Embryonic facial prominence (tissue), 1 donor: ENCODE measurements around the gene SYT17.

Experiments used
- DNase-seq: peaks from one replicate; pipeline ENCODE4 v3.0.0-alpha.2; 2016; ENCODE audit errors: extremely low spot score

SYT17 gene

GRCh38 chr16:19167710-19168370 lies at the start of gene SYT17:
TSS of gene SYT17 (plus strand) at chr16:19168240. CDS start at chr16:19168647, 407 bp downstream.
- DNase-seq: peak; percentile 12

- DNase-seq: no peak
Measured at GRCh38 chr16:19118938-19119431, 49.1 kb upstream of the SYT17 start.

GRCh38 chr16:19119564-19119963 lies 48.5 kb upstream of the SYT17 start:
- no peak for DNase-seq

GRCh38 chr16:19123535-19124178 lies 44.4 kb upstream of the SYT17 start:
- no peak for DNase-seq

DNA sequence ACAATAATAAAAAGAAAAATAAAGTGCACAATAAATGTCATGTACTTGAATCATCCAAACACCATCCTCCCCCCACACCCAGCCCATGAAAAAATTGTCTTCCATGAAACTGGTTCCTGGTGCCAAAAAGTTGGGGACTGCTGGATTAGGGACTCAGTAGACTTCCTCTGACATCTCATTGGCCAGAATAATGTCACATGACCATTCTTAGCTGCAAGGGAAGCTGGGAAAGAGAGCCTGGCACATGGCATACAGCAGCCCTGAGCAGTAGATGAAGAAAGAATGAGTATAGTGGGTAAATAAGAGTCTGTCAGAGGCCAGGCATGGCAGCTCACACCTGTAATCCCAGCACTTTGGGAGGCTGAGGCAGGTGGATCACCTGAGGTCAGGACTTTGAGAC lies 41.7 kb upstream of the SYT17 start:
- no peak for DNase-seq

DNA sequence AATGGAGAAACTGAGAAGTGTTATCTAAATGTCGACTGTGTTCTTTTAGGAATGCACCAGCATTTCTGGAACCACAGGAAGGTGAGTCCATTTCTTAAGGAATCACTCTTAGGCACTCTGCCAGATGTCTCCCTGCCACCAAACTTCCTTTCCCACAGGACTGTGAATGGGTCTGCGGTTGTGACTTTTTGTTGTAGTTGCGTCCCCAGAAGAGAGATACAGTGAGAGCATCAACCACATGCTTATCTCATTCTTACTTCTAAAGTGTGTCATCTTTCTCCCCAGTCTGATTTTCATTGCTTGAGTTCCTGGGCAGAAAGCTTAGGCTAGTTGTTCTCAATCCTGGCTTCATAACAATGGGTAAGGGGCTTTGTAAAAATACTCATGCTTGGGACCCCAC lies 40.8 kb upstream of the SYT17 start:
- DNase-seq: no peak

- DNase-seq: no peak
Measured at GRCh38 chr16:19127674-19128131, 40.3 kb upstream of the SYT17 start.

DNA sequence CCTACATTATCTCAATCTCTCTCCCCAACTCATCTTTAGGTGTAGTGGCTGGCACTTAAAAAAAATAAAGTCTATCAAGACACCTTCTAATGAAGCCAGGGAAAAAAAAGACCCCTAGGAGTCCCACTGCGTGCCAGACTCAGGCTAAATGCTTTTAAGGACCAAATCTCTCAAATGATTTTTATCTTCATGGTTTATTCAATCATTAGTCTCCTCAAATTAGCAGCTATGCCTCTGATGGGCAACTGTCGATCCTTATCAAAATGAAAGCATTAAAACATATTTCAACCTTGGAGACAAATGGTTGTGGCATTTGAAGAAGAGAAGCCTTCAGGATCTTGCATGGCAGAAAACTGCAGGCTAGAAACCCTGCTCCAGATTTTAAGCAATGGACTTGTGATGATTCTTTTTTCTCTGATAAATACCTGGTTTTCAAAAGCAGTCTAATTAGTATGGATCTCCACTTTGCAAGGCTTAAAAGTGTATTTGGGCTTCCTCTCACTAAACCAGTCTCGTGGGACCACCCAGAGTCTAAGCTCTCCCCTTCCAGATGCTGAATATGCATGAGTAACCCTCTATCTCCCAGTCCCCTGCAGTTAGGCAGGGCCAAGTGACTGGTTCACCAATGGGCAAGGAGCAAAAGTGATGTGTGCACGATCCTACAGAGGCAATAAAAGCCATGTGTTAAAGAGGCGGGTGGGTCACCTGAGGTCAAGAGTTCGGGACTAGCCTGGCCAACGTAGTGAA lies 39.4 kb upstream of the SYT17 start:
- DNase-seq: no peak

DNA sequence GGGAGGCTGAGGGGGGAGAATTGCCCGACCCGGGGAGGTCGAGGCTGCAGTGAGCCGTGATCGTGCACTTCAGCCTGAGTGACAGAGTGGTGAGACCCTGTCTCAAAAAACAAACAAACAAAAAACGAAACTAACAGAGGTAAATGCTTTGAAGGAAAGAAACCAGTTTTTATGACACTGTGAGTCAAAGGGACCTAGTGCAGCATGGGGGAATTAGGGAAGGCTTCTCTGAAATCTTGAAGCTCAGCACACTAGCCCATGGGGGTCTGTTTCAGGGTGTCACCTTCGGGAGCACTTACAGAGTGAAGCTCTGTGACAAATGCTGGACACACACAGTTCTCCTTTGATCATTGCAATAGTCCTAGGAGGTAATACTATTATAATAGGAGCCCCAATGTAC lies 37.7 kb upstream of the SYT17 start:
- no peak for DNase-seq

GRCh38 chr16:19130852-19131824 lies 36.9 kb upstream of the SYT17 start:
- DNase-seq: no peak

DNA sequence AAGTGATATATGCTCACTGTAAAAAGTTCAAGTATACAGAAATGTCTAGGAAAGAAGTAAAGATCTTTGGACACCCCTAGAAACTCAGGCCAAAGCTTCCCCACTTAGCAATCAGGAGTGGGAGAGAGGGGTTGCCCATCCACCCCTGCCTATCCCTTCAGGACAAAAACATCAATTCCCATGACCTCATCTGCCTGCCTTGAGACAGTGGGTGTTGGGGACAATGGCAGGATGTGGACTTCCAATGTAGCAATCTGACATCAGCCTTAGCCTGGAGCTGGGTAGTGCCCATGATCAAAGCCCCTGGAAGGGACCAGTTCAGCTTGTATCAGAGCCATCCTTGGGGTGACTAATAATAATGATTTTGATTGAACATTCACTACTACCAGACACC lies 36.2 kb upstream of the SYT17 start:
- DNase-seq: no peak

DNA sequence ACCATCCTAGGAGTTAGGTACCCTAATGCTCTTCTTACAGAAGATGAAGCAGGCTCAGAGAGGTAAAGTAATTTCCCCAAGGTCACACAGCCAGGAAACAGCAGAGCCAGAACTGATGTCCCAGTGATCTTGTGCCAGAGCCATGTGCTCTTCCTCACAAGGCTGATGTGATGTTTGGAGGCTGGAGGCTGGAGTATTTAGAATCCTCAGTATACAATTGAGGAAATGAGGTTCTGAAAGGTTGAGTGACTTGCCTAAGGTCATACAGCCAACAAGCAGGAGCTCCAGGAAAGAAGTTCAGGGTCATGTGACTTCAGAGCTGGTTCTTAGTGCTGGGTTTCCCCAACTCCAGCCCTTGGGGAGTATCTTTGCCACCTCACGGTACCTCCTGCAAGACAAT lies 35.8 kb upstream of the SYT17 start:
- DNase-seq: no peak

DNA sequence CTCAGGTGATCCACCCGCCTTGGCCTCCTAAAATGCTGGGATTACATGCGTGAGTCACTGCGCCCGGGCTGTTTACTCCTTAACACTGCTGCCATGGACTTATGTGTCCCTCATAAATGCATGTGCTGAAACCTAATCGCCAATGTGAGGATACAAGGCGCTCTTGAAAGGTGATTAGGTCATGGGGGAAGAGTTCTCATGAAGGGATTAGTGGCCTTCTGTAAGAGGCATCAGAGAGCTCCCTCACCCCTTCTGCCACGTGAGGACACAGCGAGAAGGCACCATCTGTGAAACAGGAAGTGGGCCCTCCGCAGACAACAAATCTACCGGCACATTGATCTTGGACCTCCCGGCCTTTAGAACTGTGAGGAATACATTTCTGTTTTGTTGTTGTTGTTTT lies 35.1 kb upstream of the SYT17 start:
- DNase-seq: no peak

- DNase-seq: no peak
Measured at GRCh38 chr16:19133600-19133999, 34.4 kb upstream of the SYT17 start.

DNA sequence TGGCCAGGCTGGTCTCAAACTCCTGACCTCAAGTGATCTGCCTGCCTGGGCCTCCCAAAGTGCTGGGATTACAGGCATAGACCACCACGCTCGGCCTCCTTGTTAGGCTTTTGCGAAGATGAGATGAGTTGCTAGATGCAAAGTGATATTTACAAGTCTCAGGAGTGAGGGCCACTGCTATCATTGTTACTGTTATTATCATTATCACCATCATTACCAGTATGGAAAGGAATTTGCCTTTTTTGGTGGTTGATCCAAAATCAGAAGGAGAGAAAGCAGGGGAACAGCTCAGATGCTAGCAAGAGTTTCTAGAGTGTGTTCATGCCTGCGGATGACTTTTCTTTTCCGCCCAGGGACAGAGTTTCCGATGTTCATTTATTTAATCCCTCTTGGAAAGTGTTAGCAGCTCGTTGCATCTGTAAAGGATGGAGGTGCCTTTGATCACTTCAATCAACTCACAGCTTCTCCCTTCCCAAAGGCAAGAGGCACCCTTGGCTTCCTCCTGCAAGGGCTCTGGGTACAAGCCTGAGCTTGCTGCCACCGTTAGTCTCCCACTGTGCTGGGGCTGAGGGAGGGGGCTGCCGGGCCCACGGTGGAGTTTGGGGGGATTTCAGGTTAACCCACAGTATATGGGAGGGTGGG lies 32.7 kb upstream of the SYT17 start:
- DNase-seq: no peak

- no peak for DNase-seq
Measured at GRCh38 chr16:19135896-19136438, 32.1 kb upstream of the SYT17 start.

GRCh38 chr16:19136549-19137196 lies 31.4 kb upstream of the SYT17 start:
- DNase-seq: no peak

DNA sequence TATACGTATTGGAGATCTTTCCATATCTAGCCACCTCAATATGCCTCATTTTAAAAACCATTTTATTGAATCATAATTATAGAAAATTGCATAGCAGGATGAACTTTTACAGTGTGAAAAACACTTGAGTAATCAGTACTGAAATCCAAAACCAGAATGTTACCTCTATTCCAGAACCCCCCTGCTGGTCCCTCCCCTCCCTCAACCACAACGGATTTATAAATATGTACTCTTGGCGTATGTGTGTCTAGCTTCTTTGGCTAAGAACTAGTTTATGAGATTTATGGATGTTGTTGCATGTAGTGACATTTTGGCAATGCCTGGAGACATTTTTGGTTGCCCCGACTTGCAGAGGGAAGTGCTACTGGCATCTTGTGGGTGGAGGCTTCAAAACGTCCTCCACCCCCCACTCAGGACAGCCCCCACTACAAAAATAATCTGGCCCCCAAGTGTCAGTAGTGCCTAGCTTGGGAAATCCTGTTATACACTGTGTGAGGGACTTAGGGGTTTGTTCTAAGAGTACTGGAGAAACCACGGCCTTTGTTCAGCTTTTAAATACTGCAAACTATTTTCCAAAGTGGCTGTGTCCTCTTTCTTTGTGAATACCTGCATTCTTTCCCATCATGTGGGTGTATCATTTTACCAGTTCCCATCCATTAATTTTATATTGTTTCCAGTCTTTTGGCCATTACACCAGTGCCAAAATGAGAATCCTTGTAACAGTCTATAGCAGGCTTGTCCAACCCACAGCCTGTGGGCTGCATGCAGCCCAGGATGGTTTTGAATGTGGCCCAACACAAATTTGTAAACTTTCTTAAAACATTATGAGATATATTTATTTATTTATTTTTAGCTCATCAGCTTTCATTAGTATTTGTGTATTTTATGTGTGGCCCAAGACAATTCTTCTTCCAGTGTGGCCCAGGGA lies 30.6 kb upstream of the SYT17 start:
- DNase-seq: peak; percentile 34

- DNase-seq: no peak
Measured at GRCh38 chr16:19138601-19139000, 29.4 kb upstream of the SYT17 start.
